Stimulated activated CD4-positive, alpha-beta T cell treated with anti-CD3 and anti-CD28 coated beads, Interleukin-2, amount 100 ng/mL, for 48 hours (primary cell): ENCODE data around the gene UXS1.
"Not testable (repeated sequence)": the region's sequence is repeated elsewhere in the genome, so short reads cannot be mapped to it uniquely, and the experiment has no call there.

ENCODE experiments used
- DNase-seq, 2 donors: peaks; one replicate each; pipeline ENCODE4 v3.0.0-alpha.2; 2020

UXS1 gene

DNA sequence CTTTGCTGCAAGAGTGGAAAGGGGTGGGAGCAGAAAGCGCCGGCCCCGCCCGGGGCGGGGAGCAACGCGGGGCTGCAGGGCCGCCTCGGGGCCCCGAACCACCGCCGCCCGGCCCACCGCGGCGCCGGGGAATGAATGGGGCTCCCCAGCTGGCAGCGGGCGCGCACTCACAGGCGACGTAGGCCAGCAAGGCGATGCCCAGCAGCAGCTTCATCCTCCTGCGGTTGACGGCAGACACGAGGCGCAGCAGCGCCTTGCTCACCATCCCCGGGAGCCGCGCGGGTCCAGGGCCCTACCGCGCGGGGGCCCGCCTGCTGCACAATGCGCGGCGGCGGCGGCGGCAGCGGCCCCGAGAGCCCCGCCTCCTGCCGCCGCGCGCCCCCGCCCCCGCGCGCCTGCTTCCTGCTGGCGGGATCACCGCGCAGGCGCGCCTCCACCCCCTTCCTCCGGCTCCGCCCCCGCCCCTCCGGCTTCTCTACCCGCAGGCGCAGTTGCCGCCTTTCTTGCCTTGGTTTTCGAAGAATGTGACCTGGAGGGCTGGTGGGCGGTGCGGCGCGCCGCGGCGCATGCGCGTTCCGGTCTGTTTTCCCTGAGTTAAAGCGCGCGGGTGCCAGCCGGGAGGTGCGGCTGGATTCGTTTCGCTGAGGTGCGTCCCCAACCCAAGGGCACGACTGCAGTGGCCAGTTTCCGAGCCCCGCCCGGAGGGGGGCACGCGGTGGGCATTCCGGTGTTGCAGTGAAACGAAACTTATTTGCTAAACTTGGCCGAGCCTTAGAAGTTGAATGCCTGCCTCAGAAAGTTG lies at the start of gene UXS1:
UXS1 (minus strand) TSS at position 325 of the 802 bp plus-strand sequence; CDS start at position 265, 60 bp downstream.
- DNase-seq: peak; percentile 96 to 98

DNA sequence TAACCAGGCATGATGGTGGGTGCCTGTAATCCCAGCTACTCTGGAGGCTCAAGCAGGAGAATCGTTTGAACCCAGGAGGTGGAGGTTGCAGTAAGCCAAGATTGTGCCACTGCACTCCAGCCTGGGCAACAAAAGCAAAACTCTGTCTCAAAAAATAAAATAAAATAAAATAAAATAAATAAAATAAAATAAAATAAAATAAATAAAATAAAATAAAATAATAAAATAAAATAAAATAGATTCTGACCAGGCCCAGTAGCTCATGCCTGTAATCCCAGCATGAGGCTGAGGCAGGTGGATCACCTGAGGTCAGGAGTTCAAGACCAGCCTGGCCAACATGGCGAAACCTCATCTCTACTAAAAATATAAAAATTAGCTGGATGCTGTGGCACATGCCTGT lies 45.4 kb upstream of the UXS1 start:
- not testable (repeated sequence) for DNase-seq

GRCh38 chr2:106235392-106235791 lies 41.3 kb upstream of the UXS1 start:
- DNase-seq: not testable (repeated sequence)

GRCh38 chr2:106233350-106233706 lies 39.2 kb upstream of the UXS1 start:
- no peak for DNase-seq

- no peak for DNase-seq
These were observed 38.7 kb upstream of the UXS1 start for GRCh38 chr2:106232638-106233349.

DNA sequence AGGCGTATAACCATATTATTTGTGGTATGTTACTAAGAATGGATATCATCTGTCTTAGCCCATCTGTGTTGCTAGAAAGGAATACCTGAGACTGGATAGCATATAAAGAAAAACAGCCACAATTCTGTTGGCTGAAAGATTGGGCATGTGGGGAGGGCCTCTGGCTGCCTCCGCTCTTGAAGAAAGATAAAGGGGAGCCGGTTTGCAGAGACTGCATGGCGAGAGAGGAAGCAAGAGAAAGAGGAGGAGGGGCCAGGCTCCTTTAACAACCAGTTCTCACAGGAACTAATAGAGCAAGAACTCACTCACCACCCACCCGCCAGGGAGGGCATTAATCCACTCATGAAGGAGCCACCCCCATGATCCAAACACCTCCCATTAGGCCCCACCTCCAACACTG lies 29.2 kb upstream of the UXS1 start:
- DNase-seq: no peak

GRCh38 chr2:106222057-106222456 lies 28.0 kb upstream of the UXS1 start:
- not testable (repeated sequence) for DNase-seq

DNA sequence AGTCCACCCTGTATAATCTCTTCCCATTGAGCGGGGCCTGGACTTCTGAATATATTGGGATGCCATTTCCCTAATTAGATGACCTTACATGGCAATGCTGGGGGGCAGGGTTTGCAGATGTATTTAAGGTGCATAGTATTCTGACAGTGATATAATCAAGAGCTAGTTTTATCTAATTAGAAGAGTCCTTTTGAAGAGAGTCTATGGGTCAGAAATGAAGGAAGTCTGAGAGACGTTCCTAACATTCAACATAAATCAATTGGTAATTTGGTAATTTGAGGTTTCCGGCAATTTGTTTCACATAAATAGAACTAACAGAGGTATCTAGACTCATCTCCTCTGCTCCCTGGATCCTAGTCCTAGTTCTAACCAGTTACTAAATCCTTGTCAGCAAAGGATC lies 25.7 kb upstream of the UXS1 start:
- DNase-seq: no peak

DNA sequence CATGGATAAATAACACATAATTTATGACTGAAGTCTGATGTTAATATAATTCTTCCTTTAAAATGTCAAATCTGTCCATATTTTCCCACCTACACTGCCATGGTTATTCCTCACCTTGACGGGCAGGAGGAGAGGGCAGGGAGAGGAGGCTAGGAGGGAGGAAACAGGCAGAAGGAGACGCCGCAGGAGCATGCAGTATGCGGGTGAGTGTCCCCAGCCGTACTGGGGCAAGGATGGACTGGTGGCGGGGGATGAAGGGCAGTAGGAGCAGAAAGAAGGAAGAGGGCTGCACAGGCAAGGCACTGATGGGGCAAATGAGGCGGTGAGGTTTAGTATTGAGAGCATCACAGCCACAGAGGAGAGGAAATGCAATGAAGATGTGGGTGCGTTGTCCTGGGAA lies 25.1 kb upstream of the UXS1 start:
- DNase-seq: not testable (repeated sequence)

GRCh38 chr2:106208874-106209273 lies 14.8 kb upstream of the UXS1 start:
- no peak for DNase-seq

GRCh38 chr2:106208399-106208798 lies 14.3 kb upstream of the UXS1 start:
- no peak for DNase-seq

DNA sequence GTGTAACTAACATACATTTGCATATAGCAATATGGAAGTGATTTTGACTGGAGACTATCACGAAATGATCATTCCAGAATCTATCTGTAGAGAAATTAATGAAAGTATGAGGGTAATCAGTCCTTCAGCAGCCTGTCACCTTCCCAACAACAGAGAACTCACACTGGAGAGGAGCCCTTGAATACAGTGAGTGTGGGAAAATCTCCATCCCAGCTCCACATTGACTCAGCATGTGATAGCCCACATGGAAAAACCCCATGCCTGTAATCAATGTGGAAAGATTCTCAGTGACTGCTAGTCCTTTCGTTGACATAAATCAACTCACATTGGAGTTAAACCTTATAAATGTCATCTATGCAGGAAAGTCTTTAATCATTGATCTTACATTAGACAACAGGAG lies 13.1 kb upstream of the UXS1 start:
- no peak for DNase-seq

DNA sequence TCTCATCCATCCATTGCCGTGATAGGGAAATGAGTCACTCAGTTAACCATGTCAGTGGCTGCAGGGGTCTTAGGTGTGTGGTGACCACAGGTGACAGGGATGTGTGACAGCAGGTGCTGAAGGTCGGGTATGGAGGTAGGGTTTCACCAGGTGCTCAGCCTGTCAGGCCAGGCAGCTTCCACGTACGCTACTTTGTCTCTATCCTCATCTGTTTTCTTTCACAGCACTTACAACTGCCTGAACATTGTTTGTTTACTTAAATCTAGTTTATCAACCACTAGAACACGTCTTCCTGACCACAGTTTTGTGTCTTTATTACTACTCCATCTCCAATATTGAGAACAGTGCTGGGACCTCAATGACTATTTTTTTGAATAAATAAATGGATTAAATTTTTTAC lies 11.4 kb upstream of the UXS1 start:
- DNase-seq: no peak

DNA sequence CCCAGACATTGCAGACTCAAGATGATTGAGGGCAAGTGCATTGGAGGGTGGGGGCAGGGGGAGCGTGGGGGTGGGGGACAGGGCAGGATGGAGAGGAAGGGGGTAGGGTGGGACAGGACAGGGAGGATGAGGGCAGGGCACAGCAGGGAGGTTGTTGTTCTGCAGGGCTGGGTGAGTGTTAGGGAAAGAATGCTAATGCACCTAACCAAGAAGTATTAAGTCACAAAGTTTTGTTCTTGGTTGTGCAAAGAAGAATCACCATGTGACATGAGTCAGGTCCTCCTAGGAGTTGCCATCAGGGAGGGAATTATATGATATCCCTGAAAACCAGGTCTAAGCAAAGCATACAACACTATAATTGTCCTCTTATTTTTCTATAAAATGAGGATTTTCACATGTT lies 10.4 kb upstream of the UXS1 start:
- not testable (repeated sequence) for DNase-seq

DNA sequence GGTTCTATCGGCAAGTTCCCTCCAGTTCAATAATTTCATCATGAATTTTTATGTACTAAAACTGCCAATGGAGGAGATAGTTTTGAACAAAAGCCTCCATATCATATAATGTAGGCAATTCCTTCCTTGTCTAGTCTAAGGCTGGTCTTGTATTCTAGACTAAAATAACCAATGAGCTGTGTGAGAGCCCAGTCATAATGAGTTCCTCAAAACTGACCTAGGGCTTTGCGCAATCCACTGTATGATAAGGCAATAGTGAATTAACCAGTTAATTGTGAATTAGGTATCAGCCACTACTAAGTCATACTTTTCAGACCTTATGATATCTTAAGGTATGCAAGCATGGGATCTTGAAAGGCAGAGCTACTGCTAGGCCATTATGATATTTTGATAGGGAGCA lies 7.6 kb upstream of the UXS1 start:
- DNase-seq: no peak

- DNase-seq: no peak
These were observed 3.8 kb upstream of the UXS1 start for GRCh38 chr2:106197878-106198277.

DNA sequence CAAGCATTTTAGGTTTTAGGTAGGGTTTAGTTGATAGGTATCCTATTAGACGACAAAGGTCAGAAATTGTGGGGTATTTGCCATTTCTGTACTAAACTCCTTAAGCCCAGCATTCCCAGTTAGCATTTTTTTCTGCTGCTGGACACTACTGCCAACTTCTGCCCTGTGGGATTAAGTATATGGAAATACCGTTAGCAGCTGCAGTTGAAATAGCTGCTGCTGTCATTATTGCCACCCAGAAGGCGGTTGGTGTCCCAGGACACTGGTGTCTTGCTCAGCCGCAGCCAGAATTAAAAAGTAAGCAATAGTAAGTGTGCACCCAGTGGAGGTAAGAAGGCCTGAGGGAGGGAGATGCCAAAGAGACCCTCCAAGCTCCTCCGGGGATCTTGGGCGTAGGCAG lies 1.9 kb upstream of the UXS1 start:
- no peak for DNase-seq

- no peak for DNase-seq
These were observed 1.4 kb upstream of the UXS1 start for GRCh38 chr2:106195456-106195855.

DNA sequence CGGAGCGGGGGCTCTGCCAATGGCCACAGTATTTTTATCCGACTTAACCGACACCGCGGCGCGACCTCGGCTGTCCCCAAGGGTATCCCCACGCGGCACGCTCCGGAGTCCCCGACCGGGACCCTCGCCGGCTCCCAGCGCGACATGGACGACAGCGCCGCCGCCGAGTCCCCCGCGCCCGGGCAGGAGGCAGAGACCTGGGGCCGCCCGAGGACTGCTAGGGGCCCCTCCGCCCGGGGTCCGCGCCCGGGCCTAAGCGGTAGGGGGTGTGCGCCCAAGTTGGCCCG lies 468 bp downstream of the UXS1 start:
- DNase-seq: no peak

DNA sequence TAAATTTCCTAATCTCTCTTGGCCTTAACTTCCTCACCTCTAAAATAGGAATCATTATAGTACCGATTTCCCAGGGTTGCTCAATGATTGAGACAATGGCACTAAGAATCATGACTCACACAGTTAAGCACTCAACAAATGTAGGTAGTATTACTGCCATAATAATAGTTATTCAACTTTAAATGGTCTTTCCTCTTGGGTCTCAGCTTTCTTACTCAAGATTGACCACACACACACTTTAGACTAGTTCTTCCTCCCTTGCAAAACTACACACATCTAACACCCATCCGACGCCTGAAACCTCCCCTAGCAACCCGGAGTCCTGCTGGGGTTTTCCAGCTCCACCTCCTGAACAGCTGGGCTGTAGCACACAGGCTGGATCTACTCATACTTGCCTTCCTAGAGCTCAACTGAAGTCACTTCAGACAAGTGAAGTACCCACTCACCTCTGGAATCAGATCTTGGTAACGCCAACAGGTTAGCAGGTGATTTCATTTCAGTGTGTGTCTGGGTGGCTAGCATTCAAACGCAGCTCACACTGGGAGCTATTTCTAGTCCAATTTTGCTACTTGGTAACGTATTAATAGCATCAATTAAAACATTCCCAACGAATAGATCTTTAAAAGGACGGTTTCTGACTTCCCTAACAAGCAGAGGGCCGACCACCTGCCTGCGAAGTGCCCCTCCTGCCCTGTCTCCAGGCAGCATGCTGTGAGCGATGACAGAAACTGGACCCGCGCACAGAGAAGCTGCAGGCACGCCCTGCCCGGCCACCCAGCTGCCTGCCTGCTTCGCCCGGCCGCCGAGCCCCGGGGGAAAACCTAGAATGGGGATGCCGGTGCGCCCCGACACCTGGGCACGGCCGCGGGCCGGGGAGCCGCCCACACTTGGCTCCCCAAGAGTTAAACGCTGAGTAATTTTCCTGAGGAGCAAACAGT lies 1.1 kb downstream of the UXS1 start:
- DNase-seq: peak; percentile 28 to 33

GRCh38 chr2:106191511-106192016 lies 2.5 kb downstream of the UXS1 start:
- no peak for DNase-seq

DNA sequence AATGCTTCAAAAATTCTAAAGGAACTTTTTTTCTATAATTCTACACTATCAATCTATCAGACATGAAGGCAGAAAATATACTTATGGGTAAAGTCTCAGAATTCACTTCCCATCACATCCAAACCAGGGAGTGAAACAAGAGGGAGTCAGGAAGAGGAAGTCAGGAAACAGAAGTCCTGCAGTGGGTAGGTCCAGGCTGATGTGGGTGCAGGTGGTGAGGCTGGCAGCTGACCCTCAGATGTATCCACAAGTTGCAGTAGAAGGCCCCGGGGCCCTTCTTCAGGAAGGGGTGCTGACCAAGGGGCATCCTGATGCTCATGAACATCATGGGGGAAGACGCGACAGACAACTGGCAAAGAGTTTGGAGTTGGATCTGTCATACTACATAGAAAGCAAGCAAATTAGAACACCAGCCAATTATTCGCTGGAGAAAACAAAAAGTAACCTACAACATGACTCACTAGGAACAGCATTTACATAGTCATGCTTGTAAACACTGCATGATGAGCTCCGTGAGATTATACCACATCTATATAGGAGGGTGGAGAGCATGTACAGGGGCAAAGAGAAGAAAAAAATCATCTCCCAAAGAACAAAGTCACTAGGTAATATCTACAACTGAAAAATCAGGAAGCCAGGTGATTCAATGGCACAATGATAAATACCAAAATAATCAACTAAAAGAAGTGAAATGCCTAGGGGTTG lies 4.2 kb downstream of the UXS1 start:
- DNase-seq: no peak

GRCh38 chr2:106189325-106189724 lies 4.8 kb downstream of the UXS1 start:
- DNase-seq: no peak
